Mesodermal cell (in vitro differentiated cells): Measurements from ENCODE around the gene PDE6B.

ENCODE experiments used
- H3K27ac ChIP-seq: 2 replicates; pipeline ENCODE4 v1.7.0; 2013; ENCODE audit warnings: mild to moderate bottlenecking, low read depth, low read length, moderate library complexity; ENCODE audit not compliant: severe bottlenecking
- H3K36me3 ChIP-seq: 2 replicates; pipeline ENCODE4 v1.7.1; 2013; ENCODE audit warnings: mild to moderate bottlenecking, low read length, moderate library complexity; ENCODE audit not compliant: control insufficient read depth, insufficient read depth
- H3K4me1 ChIP-seq: one replicate; pipeline ENCODE4 v1.7.1; 2013; ENCODE audit warnings: mild to moderate bottlenecking, low read length; ENCODE audit not compliant: insufficient read depth, control insufficient read depth, poor library complexity, severe bottlenecking
- H3K4me3 ChIP-seq: 2 replicates; pipeline ENCODE4 v1.7.0; 2013; ENCODE audit warnings: low read length, control low read depth, mild to moderate bottlenecking; ENCODE audit not compliant: insufficient read depth, poor library complexity, severe bottlenecking; ENCODE audit errors: extremely low read depth
- H3K9me3 ChIP-seq: 2 replicates; pipeline ENCODE4 v1.7.1; 2013; ENCODE audit warnings: mild to moderate bottlenecking, low read length, moderate library complexity; ENCODE audit not compliant: control insufficient read depth
- WGBS, 2 experiments: methylation state at CpG; one replicate each; pipeline ENCODE4 v1.1.5; 2013; ENCODE audit warnings: missing lambda C conversion rate in 2 of 2; ENCODE audit not compliant: insufficient coverage in 2 of 2; 5-methylcytosine and 5-hydroxymethylcytosine counted together

Gene PDE6B

DNA sequence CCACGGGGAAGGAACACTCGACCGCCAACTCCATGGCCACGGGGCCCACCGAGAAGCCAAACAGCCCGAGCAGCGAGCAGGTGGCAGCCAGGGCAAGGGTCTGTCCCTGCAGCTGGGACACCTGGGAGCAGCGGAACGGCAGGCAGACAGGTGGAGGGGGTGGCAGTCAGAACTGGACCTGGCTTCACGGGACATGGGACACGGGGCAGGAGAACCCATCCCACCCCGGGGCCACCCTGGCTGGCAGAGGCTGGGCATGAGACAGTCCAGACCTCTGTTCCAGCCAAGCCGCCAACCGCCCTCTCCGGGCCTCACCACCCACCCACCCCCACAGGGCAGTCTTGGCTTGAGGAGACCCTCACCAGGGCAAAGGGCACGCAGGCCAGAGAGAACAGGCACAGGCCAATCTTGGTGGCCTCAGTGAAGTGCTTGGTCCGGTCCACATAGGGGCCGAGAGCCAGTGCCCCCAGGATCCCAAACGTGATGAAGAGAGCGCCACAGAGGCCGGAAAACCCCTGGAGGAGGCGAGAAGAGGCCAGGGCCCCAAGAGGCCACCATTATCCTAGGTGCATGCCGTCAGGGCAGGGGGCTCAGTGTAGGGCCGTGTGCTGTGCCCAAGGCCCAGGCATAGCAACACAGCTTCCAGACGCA lies 58.0 kb downstream of the PDE6B start:
- WGBS, 2 experiments, result 87 to 93% methylated on average over 15 to 25 of the region's 25 CpGs
- H3K36me3 ChIP-seq, result no peaks in the 10 kb centered on the region
- no peaks in the 10 kb centered on the region for H3K9me3 ChIP-seq
- no peak overlapping the region for H3K4me3 ChIP-seq
- H3K4me1 ChIP-seq, result peaks cover 23% of the 10 kb centered on the region
- no peak overlapping the region for H3K27ac ChIP-seq

DNA sequence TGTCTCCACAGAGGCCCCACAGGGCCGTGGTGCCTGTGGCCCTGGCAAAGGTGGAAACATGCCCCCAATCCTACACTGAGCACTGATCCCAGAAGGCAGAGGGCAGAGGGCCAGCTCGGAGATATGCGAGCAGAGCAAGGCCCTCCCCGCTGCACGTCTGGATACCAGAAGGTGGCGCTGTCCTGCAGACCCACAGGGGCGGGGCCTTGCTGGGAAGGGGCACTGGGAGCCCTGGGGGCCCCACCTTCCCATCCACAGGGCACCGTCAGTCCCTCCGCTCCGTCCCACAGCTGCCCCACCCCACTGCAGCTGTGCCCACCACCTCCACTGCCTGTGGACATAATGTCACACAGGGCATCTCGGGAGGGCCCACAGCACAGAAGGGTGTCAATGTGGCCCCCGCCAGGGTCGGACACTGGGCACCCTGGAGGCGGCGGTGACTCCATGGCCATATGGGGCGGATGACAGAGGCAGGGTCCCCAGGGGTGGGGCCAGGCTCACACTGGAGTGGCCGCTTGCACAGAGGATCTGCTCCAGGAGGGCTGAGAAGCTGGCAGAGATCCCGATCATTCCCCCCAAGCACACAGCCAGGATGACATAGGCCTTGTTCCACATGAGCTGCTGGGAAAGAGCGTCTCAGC lies 58.7 kb downstream of the PDE6B start:
- peaks cover 26% of the 10 kb centered on the region for H3K4me1 ChIP-seq
- H3K36me3 ChIP-seq, result no peaks in the 10 kb centered on the region
- no peak overlapping the region for H3K4me3 ChIP-seq
- 54 to 58% methylated on average over 18 of the region's 19 CpGs for WGBS, 2 experiments
- no peak overlapping the region for H3K27ac ChIP-seq
- H3K9me3 ChIP-seq, result no peaks in the 10 kb centered on the region

DNA sequence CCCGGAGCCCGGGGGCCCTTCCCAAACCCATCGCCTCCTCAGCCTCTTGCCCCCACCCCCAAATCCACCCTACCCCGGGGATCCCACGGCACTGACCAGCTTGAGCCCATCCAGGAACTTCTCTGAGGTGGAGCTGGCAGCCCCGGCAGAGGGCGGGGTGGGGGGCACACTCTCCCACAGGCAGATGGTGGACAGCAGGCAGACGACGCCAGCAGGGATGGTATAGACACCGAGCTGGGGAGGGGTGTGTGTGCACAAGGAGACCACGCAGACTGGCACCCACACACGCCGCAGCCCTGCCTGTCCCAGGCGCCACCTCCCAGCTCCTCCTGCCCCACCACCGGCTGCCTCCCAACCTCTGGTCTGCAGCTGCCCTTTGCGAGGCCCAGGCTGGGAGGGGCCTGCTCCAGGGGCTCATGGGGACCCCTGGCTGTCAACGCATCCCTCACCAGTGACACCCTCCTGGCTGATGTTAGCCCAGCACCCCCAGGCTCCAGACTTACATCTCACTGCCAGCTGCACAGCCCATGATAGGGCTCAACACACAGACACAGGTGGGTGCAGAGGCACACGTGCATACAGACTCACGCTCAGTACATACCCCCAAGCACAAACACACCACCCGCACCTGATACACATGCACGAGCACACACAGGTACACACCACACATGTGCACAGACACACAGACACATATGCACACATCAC lies 59.4 kb downstream of the PDE6B start:
- Histone ChIP-seq H3K36me3 (no peaks in the 10 kb centered on the region), H3K9me3 (no peaks in the 10 kb centered on the region), H3K4me1 (peaks cover 32% of the 10 kb centered on the region), H3K27ac (no peak overlapping the region), H3K4me3 (no peak overlapping the region)
- 86 to 95% methylated on average over 14 to 20 of the region's 21 CpGs for WGBS, 2 experiments

DNA sequence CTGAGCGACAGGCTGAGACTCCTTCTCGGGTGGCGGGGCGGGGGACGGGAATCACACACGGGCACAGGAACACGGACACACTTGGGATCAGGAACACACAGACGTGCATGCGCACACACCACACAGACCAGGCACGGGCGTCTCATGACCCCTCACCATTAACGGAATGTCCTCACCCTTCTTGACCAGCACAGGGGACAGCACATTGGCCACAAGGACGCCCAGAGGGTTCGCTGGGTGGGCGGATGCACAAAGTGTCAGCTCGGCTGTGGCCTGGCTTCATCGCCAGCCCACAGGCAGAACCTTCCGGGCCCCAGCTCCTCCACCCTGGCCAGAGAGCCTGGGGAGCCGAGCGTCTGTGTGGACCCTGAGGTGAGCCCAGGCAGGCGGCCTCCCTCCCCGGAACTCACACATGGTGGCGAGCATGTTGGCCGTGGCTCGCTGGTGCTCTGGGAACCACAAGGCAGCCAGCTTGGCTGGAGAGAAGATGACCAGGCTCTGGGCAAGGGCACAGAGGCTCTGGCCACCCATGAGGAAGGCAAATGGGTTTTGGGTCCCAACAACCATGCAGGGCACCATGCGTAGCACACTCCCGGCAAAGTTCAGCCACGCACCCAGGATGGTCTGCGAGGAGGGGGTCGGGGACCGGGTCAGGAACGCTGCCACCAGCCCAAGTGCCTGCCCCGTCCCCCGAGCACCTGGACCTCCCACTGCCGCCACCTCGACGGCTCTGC lies 60.5 kb downstream of the PDE6B start:
- WGBS, 2 experiments, result 94 to 95% methylated on average over 35 to 36 of the region's 37 CpGs
- peaks cover 25% of the 10 kb centered on the region for H3K4me1 ChIP-seq
- no peaks in the 10 kb centered on the region for H3K9me3 ChIP-seq
- H3K4me3 ChIP-seq, result no peak overlapping the region
- H3K27ac ChIP-seq, result no peak overlapping the region
- H3K36me3 ChIP-seq, result no peaks in the 10 kb centered on the region

DNA sequence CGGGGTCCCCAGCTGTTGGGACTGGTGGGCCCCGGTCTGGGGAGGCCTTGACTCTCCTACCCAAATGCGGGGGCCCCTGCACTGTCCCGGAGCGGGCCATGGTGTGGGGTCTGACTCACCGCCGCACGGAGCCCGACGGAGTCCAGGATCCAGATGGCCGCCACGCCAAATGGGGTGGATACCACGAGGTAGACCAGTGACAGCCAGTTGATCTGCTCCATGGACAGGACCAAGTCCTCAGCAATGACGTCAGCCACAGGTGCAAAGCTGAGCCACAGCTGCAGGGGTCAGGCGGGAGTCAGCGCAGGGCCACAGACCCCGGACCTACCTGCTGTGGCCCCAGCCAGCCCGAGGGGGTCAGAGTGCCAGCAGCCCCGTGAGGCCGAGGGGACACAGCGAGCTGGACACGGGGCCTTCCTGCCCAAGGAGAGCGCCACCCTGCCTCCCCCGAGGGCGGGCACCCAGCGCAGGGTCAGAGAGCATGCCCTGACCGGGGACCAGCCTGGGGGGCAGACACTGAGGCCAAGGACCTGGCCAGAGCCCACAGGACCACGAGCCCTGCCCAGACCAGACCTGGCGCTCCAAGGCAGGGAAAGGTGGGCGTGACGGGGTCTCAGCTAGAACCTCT lies 61.2 kb downstream of the PDE6B start:
- Histone ChIP-seq H3K4me3 (no peak overlapping the region), H3K4me1 (peaks cover 24% of the 10 kb centered on the region), H3K9me3 (no peaks in the 10 kb centered on the region), H3K36me3 (no peaks in the 10 kb centered on the region), H3K27ac (no peak overlapping the region)
- WGBS, 2 experiments, result 94 to 96% methylated on average over 31 of the region's 31 CpGs

DNA sequence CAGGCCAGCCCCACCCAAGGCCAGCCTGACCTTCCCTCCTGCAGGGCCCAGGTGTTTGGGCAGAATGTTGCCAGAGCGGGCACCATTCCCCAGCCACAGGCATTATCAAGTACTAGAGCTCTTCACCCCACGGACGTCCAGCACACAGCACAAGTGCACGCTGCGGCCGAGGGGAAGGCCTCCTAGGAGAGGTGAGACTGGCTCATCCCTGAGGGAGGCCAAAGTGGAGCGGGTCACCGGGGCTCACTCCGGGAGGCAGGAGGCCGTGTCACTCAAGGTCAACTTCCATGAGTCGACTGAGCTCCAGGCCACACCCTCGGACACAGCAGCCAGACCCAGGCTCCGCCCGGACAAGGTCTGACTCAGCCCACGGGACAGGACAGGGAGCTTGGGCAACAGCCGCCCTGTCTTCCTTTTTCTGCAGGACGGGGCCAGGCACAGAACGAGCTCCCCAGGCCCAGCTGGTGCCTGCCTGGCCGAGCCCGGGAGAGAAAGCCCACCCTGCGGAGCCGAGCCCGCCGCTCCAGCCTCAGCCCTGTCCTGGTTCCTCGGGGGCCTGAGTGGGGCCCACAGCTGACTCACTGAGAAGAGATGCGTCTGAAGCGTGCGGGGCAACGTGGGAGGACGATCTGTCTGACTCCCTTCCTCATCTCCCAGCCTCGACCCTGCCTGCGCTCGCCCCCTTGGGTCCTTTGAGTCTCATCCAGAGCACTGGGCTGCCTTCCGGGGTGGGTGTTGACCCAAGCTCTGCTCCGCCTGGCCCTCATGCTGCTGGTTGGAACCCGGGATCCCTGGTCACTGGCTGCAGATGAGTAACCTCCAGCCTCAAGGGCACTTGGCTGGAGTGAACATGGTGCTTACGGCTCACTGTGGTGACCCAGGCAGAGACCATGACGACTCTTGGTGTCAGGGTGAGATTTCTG lies 61.9 kb downstream of the PDE6B start:
- no peaks in the 10 kb centered on the region for H3K36me3 ChIP-seq
- 79 to 82% methylated on average over 16 to 36 of the region's 38 CpGs for WGBS, 2 experiments
- peak overlapping the region; percentile 20 for H3K27ac ChIP-seq
- no peak overlapping the region for H3K4me3 ChIP-seq
- peaks cover 24% of the 10 kb centered on the region for H3K4me1 ChIP-seq
- no peaks in the 10 kb centered on the region for H3K9me3 ChIP-seq

DNA sequence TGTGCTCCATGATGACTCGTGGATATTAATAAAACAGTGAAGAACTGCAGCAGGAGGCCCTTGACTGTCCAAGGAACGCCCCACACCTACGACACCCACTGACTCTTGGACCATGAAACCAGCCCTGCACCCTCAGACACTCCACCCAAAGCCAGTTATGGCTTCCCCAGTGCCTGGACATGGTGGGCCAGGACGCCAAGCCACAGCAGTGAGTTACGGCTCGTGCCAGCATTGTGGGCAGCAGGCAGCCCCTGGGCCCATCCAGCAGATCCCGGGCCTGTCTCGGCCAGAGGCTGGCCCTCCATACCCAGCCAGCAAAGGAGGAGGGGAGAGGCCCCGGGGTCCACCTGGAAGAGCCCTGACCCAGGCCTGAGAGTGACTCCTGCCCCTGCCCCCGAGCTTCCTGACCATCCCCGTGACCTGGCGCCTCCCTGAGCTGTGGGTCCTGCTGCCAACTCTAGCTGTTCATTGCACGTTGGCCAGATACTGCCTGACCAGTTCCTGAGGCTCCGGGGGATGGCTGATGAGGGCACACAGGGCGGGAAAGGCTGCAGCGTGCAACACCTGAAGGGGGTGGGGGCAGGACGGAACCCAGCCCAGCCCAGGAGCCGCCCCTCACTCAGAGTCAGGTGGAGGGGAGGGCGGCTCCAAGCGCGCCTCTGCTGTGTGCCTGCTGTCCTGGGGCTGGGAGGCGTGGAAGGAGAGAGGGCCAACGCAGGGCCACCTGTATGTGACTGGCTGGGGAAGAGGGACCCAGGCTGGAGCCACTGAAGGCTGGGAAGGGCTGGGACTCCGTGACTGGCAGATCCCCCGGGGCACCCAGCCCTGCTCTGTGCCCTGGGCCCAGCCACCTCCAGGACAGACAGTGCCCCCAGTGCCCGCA lies 62.8 kb downstream of the PDE6B start:
- Histone ChIP-seq H3K4me1 (peaks cover 24% of the 10 kb centered on the region), H3K36me3 (no peaks in the 10 kb centered on the region), H3K27ac (peak overlapping the region; percentile 20), H3K9me3 (no peaks in the 10 kb centered on the region), H3K4me3 (peak overlapping the region; percentile 21)
- 84 to 90% methylated on average over 23 to 24 of the region's 26 CpGs for WGBS, 2 experiments

DNA sequence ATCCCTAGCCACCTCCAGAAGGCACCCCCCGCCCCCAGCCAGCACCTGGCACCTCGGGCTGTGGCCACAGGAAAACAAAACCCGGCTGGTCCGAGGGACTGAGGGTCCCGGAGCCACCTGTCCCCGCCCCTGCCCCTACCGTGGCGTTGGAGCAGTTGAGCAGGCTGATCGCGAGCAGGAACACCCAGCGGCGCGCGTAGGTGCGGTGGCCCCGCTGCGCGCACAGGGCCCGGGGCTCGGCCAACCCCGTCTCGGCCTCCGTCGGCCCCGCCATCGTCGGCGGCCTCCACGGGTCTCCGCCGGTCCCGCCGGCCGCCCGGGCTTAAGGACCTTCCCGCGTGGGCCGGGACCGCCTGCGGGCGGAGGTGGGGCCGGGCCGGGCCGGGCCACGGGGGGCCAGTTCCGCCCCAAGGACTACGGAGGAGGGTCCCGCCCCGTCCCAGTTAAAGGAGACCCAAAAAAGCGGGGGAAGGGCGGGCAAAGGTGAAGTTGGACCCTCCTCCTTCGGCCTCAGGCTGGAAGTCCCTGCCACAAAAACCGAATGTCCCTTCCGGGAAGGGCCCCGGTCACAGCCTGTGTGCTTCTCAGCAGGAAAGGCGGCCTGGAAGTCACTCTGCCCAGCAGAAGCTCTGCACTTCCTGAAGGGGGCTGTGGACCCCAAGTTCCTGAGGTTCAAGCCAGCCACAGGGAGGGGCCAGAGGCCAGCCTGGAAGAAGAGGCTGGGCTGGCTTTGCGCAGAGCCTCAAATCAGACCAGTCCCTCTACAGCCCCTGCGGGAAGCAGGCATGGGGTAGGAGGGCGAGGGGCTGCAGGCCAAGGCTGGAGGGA lies 63.7 kb downstream of the PDE6B start, which contains the start of gene SLC49A3:
SLC49A3 (minus strand) TSS at position 298 of the 828 bp plus-strand sequence; CDS start at position 274, 24 bp downstream.
- Histone ChIP-seq H3K27ac (peak within 1 kb of the TSS; percentile 20), H3K36me3 (no peaks in the 10 kb centered on the region), H3K4me3 (peak within 1 kb of the TSS; percentile 21), H3K9me3 (no peaks in the 10 kb centered on the region), H3K4me1 (peaks cover 24% of the 10 kb centered on the region)
- 17 to 25% methylated on average over 31 to 57 of the region's 59 CpGs for WGBS, 2 experiments
